HFF-Myc (cell line): ENCODE results near the gene GGN.
"Not testable (repeated sequence)": the region's sequence is repeated elsewhere in the genome, so short reads cannot be mapped to it uniquely, and the experiment has no call there.

Experiments
- DNase-seq: peaks from one replicate; pipeline ENCODE4 v3.0.0-alpha.2; 2011; ENCODE audit warnings: low read depth; ENCODE audit errors: extremely low read depth
- H3K4me3 ChIP-seq: replicated peaks from 2 replicates; pipeline ENCODE4 v1.5.1; 2011; ENCODE audit warnings: low read depth, mild to moderate bottlenecking, control low read depth, low read length
- TF ChIP-seq, protein P1 (sequence below): IDR thresholded peaks from 2 replicates; pipeline ENCODE4 v1.5.1; 2012; ENCODE audit warnings: mild to moderate bottlenecking, low read depth, low read length, control low read depth; ENCODE audit errors: missing control alignments

The GGN gene

DNA sequence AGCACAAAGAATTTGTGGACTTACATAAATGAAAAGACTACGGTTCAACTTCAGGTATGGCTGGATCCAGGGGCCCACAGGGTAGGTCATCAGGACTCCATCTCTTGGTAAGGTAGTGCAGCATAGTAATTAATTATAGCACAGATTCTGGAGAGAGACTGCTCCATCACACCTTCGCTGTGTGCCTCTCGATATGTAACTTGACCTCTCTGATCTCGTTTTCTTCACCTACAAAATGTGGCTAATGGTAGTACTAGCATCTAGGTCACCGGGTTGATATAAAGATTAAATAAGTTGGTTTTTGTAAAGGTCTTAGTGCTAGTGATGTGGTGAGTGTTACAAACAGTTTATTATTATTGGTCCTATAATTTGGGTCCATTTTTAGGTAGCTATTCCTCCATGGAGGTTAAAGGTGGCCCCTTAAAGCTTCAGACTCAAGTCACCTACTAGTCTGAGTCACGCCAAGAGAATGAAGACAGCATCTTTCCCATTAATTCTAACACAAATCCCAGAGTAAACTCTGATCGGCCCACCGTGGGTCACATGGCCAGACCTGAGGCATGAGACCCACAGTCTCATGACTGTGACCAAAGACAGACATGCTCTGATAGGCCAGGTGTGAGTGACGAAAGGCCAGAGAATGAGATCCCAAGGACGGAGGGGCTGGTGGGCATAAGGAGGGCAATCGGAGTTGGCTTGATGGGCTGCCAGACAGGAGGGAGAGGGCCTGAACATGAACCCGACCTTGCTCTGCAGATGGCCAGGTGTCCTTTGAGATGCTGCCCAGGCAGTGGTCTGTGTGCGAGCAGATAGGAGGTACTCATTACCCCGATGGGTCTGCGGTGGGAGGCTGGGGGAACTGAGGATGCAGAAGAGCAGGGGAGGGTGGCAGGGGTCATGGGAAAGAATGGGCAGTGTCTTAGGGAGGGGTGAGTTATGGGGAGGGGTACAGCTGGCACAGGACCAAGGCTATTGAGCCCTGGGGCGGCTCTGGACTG, 31.8 kb downstream of the GGN start:
- DNase-seq = no peak
- TF ChIP-seq, protein P1, sequence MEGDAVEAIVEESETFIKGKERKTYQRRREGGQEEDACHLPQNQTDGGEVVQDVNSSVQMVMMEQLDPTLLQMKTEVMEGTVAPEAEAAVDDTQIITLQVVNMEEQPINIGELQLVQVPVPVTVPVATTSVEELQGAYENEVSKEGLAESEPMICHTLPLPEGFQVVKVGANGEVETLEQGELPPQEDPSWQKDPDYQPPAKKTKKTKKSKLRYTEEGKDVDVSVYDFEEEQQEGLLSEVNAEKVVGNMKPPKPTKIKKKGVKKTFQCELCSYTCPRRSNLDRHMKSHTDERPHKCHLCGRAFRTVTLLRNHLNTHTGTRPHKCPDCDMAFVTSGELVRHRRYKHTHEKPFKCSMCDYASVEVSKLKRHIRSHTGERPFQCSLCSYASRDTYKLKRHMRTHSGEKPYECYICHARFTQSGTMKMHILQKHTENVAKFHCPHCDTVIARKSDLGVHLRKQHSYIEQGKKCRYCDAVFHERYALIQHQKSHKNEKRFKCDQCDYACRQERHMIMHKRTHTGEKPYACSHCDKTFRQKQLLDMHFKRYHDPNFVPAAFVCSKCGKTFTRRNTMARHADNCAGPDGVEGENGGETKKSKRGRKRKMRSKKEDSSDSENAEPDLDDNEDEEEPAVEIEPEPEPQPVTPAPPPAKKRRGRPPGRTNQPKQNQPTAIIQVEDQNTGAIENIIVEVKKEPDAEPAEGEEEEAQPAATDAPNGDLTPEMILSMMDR = no peak

DNA sequence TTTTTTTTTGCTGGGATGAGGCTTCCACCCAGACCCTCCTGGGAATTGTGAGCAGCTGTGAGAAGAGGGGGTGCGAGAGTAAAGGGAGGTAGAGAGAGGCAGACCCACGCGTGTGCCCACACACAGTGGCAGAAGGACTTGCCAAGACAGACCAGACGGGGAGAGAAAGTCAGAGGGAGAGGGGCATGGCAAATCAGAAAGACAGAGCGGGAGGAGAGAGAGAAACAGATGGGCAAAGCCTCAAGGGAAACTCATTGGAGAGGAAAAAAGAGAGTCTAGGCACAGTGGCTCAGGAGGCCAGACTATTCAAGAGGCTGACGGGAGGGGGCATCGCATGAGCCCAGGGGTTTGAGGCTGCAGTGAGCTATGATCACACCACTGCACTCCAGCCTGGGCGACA, 35.2 kb downstream of the GGN start:
- no peak for DNase-seq
- H3K4me3 ChIP-seq = no peak overlapping the region
- TF ChIP-seq, protein P1 = no peak

More for the DNA sequence above, 31.8 kb downstream of the GGN start:
- H3K4me3 ChIP-seq = no peak overlapping the region

DNA sequence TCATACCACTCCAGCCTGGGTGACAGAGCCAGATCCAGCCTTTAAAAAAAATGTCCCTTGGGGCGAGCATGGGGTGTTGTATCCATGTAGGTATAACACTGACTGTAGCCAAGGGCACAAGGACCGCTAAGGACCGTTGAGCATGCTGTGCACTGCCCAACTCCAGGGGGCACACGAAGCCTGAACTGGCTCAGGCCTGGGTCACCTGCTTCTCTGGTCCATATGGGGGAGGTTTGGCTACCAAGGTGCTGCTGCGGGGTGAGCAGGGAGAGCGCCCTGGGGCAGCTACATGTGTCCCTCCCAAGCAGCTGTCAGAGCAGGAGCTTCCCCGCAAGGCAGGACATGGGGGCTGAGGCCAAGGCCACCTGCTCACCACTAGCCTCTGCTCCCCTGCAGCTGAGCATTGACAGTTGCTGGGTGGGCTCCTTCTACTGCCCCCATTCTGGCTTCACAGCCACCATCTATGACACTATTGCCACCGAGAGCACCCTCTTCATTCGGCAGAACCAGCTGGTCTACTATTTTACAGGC, 35.9 kb downstream of the GGN start:
- no peak for DNase-seq
- H3K4me3 ChIP-seq = no peak overlapping the region
- TF ChIP-seq, protein P1 = no peak

DNA sequence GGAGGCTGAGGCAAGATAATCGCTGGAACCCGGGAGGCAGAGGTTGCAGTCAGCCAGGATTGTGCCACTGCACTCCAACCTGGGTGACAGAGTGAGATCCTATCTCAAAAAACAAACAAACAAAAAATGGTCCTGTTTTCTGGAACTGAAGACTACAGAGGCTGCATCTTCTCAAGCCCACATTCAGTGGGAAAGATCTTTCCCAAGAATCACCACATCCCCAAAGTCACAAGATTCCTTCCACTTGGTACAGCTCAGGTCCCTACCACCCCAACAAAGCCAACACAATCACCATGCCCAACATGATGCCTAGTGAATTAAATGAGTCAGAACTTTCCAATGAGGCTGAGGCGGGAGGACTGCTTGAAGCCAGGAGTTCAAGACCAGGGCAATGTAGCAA, 37.0 kb downstream of the GGN start:
- H3K4me3 ChIP-seq = no peak overlapping the region
- TF ChIP-seq, protein P1 = no peak
- no peak for DNase-seq

DNA sequence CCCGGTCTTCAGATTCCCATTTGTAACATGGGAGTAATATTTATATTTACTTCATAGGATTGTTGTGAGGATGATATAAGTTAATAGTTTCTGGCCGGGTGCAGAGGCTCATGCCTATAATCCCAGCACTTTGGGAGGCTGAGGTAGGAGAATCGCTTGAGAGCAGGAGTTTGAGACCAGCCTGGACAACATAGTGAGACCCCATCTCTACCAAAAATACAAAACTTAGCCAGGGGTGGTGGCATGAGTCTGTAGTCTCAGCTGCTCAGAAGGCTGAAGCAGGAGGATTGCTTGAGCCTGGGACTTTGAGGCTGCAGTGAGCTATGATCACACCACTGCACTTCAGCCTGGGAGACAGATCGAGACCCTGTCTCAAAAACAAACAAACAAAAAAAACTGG, 41.0 kb downstream of the GGN start:
- H3K4me3 ChIP-seq = no peak overlapping the region
- DNase-seq = no peak
- TF ChIP-seq, protein P1 = no peak

DNA sequence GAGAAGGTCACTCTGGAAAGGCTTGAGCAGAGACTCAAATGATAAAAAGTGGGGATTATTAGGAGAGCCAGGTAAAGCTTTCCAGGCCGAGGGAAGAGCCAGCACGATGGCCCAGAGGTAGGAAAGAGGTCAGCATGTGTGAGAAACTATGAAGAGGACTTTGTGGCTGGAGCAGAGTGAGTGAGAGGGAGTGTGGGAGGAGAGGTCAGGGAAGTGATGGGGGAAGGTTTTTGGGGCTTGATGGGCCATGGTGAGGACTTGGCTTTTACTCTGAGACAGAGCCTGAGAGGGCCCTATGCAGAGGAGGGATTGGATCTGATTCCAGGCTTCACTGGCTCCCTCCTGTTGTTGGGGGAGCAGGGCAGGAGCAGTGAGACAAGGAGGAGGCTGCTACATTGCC, 46.9 kb downstream of the GGN start:
- no peak for DNase-seq
- no peak overlapping the region for H3K4me3 ChIP-seq
- TF ChIP-seq, protein P1 = no peak

DNA sequence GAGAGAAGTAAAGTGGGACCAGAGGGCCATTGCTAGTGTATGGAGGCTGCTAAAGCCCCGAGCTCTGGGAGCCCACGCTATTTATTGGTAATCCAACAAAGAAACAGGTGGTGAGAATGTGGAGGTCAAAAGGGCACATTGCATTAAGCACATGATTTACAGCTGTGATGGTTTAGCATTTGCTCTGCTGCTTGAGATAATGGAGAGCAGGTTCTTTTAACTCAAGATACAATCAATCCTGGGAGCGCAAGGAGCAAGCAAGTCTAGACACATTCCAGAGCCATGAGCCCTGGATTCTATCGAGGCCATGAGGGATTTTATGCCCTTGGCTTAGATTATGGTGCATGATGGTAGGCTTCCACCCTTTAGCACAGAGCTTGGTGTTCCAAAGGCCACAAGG, 48.8 kb downstream of the GGN start:
- not testable (repeated sequence) for DNase-seq, H3K4me3 ChIP-seq
